AG04449 (cell line): Measurements from ENCODE around the gene SMIM29.

ENCODE experiments used
- CTCF ChIA-PET: fragments of 350-600 bp; formaldehyde crosslinking; extraction: SDS; loops from one replicate; lab custom pipeline; 2021; ENCODE audit warnings: antibody characterized with exemption; lab: Yijun Ruan, JAX
- POLR2A ChIA-PET: fragments of 400-600, 350-600 bp; formaldehyde crosslinking; extraction: SDS; loops from one replicate; lab custom pipeline; 2020; ENCODE audit warnings: antibody characterized with exemption, inconsistent platforms; lab: Yijun Ruan, JAX
- DNase-seq: peaks from one replicate; pipeline ENCODE4 v3.0.0-alpha.2; 2010; ENCODE audit warnings: low read depth, low spot score
- H3K4me3 ChIP-seq: 2 replicates; pipeline ENCODE4 v1.5.1; 2011; ENCODE audit warnings: low read depth, mild to moderate bottlenecking, control low read depth, low read length
- TF ChIP-seq, protein P1 (sequence below): IDR thresholded peaks from one replicate; pipeline ENCODE4 v1.5.1; 2011; ENCODE audit warnings: mild to moderate bottlenecking, moderate library complexity, low read length, control low read depth, inconsistent platforms; ENCODE audit not compliant: insufficient read depth; ENCODE audit errors: missing control alignments

Gene SMIM29

DNA sequence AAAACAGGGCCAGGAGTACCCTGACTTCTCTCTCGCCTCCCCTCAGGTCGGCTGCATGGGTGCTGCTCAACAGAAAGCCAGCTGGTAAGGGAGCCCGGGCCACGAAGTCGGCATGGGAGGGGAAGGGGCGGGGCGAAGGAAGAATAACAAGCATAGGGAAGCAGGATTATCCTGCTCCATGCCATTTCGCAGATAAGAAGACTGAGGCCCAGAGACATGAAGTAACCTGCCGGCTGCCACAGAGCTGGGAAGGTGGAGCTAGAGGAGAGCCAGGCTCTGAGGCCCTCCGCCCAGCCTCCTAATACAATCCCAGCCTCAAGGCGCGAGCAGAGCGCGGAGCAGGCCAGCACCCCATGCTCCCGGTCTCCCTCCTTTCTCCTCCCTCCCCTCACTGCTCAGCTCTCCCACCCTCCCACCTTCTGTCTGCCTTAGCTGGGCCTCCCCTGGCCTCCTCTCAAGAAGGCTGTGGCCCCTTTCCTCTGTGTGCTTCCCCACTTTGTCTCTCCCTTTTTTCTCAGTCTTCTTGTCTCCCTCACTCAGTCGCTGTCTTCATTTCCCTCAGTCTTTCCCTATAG, 25.3 kb downstream of the SMIM29 start:
- POLR2A ChIA-PET, result interaction anchor here (0.8 to 2.4 kb wide), 3 partner anchors 13 to 202 kb away, joined by 3 to 25 read pairs (median 5); partner anchors contain the start of genes HMGA1 and SMIM29
- CTCF ChIA-PET, result interaction anchor here (0.9 to 2.5 kb wide), 4 partner anchors 21 to 386 kb away, joined by 3 to 11 read pairs (median 9); partner anchors contain the start of gene SMIM29
- no peak for DNase-seq
- H3K4me3 ChIP-seq, result peak overlapping the region; percentile 43
- TF ChIP-seq, protein P1, sequence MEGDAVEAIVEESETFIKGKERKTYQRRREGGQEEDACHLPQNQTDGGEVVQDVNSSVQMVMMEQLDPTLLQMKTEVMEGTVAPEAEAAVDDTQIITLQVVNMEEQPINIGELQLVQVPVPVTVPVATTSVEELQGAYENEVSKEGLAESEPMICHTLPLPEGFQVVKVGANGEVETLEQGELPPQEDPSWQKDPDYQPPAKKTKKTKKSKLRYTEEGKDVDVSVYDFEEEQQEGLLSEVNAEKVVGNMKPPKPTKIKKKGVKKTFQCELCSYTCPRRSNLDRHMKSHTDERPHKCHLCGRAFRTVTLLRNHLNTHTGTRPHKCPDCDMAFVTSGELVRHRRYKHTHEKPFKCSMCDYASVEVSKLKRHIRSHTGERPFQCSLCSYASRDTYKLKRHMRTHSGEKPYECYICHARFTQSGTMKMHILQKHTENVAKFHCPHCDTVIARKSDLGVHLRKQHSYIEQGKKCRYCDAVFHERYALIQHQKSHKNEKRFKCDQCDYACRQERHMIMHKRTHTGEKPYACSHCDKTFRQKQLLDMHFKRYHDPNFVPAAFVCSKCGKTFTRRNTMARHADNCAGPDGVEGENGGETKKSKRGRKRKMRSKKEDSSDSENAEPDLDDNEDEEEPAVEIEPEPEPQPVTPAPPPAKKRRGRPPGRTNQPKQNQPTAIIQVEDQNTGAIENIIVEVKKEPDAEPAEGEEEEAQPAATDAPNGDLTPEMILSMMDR, result no peak

DNA sequence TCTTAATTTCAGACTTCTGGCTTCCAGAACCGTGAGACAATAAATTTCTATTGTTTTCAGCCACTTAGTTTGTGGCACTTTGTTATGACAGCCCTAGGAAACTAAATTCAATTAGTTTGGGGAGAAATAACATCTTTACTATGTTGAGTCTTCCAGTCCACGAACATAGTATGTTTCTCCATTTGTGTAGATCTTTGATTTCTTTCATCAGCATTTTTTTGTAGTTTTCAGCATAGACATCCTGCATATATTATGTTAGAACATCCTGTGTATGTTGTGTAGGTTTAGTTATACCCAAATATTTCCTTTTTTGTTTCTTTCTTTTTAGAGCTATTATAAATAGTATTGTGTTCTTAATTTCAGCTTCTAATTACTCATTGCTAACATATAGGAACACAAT, 30.1 kb downstream of the SMIM29 start:
- ChIA-PET CTCF (interaction anchor here (1.0 to 2.2 kb wide), 3 partner anchors 8 to 31 kb away, joined by 3 to 6 read pairs (median 4); no protein-coding TSS in a partner anchor), POLR2A (no interaction called here)
- TF ChIP-seq, protein P1, result no peak
- no peak overlapping the region for H3K4me3 ChIP-seq
- DNase-seq, result no peak

DNA sequence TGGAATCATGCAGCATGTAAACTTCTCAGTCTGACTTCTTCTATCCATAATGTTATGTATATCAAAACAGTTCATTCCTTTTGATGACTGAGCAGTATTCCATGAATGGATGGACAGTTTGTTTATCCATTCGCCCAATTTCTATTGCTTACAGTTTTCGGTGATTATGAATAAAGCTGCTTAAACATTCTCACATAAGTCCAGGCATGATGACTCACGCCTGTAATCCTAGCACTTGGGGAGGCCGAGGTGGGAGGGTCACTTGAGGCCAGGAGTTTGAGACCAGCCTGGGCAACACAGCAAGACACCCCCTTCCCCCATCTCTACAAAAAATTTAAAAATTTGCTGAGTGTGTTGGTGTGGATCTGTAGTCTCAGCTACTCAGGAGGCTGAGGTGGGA, 35.0 kb downstream of the SMIM29 start:
- TF ChIP-seq, protein P1, result no peak
- no peak overlapping the region for H3K4me3 ChIP-seq
- POLR2A ChIA-PET, result interaction anchor here (0.6 kb wide), 1 partner anchor 57 kb away, joined by 3 read pairs; no protein-coding TSS in a partner anchor
- CTCF ChIA-PET, result interaction anchor here (3.3 kb wide), 1 partner anchor 17 kb away, joined by 16 read pairs; no protein-coding TSS in a partner anchor
- no peak for DNase-seq

- TF ChIP-seq, protein P1, result no peak
- no peak overlapping the region for H3K4me3 ChIP-seq
- no peak for DNase-seq
- ChIA-PET POLR2A (no interaction called here), CTCF (interaction anchor here (1.1 to 4.3 kb wide), 3 partner anchors 12 to 401 kb away, joined by 3 to 39 read pairs (median 5); partner anchors contain the start of gene SMIM29)
Observed at GRCh38 chr6:34207695-34208443, 40.9 kb downstream of the SMIM29 start.

DNA sequence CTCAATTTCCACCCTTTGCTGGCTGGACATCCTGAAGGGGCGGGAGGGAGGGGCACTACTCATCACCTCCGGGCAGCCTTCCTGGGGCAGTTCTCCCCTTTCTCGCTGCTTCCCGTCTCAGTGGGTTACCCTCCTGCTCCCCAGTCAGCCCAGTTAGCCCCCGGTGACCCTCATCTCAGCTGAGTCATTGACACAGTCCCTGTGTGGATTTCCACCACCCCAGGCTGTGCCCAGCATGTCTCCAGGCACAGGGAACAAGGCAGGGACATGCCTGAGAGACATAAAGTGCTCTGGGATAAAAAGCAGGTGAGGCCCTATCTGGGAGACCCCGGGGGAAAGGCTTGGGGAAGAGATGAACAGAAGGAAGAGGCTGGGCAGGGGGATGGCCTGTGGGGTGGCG, 42.1 kb downstream of the SMIM29 start:
- POLR2A ChIA-PET, result no interaction called here
- DNase-seq, result no peak
- no peak overlapping the region for H3K4me3 ChIP-seq
- CTCF ChIA-PET, result interaction anchor here (4.3 kb wide), 1 partner anchor 11 kb away, joined by 39 read pairs; no protein-coding TSS in a partner anchor
- TF ChIP-seq, protein P1, result no peak

DNA sequence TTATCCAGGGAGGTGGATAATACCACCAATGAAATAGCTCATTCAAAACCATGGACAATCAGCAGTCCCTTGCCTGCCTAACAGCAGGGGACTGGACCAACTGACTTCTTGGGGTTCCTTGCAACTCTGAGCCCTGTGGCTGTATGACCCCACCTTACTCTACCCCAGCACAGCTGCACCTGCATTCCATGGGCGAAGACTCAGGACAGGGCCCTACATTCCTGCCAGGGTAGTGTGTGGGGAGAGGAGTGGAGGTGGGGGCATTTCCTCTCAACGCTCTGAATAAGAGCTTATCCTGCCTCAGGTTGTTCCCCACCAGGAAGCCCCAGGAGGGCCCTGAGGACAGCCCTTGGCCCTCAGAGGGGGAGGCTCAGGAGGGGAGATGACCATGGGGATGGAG, 42.9 kb downstream of the SMIM29 start:
- H3K4me3 ChIP-seq, result no peak overlapping the region
- no peak for DNase-seq
- POLR2A ChIA-PET, result no interaction called here
- CTCF ChIA-PET, result interaction anchor here (4.3 kb wide), 1 partner anchor 10 kb away, joined by 39 read pairs; no protein-coding TSS in a partner anchor
- TF ChIP-seq, protein P1, result no peak
